ENCODE results near the gene DENND5B. TPM values are rescaled to one million over a fixed set of nuclear protein-coding genes. Genes with fewer than 3 reads are reported as not detected.

The DENND5B gene
- total RNA-seq, 1 experiment from 2014 or later = 34.9 TPM

DNA sequence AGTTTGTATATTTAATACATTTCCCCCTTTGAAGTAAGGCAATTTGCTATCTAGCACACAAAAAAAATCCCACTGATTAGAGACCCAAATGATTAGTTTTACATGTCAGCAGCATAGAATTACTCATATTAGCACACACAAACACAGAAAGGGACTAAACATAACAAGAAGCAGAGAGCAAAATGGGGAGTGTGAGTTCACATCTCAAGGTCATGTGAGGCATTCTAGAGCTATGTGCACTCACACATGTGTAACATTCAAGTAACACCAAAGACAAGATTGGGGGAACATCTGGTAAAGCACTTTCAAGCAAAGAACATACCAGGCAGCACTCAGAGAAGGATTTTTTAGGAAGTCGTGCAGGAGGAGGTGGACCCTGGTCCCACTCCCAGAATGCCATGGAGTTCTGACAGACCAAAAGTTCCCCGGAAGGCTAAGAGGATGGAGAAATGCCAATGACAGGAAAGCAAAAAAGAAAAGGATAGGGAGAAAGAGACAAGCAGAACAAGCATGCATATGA lies 159.2 kb downstream of the DENND5B start:
- no peaks in the 10 kb centered on the region for H3K4me1 Mint-ChIP-seq (ENCODE audit: low read depth, unreplicated experiment)
- Histone ChIP-seq H3K36me3 (ENCODE audit: control insufficient read depth, insufficient read depth, low read length) (no peaks in the 10 kb centered on the region), H3K4me1 (no peaks in the 10 kb centered on the region), H3K27me3 (replicated peaks; ENCODE audit: control insufficient read depth, insufficient read depth, low read length) (no peaks in the 10 kb centered on the region), H3K9me3 (no peaks in the 10 kb centered on the region), H3K4me3 (ENCODE audit: low read depth, low read length) (no peak overlapping the region)
- POLR2A ChIA-PET = no interaction called here
- TF ChIP-seq, protein P1, sequence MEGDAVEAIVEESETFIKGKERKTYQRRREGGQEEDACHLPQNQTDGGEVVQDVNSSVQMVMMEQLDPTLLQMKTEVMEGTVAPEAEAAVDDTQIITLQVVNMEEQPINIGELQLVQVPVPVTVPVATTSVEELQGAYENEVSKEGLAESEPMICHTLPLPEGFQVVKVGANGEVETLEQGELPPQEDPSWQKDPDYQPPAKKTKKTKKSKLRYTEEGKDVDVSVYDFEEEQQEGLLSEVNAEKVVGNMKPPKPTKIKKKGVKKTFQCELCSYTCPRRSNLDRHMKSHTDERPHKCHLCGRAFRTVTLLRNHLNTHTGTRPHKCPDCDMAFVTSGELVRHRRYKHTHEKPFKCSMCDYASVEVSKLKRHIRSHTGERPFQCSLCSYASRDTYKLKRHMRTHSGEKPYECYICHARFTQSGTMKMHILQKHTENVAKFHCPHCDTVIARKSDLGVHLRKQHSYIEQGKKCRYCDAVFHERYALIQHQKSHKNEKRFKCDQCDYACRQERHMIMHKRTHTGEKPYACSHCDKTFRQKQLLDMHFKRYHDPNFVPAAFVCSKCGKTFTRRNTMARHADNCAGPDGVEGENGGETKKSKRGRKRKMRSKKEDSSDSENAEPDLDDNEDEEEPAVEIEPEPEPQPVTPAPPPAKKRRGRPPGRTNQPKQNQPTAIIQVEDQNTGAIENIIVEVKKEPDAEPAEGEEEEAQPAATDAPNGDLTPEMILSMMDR (IDR thresholded peaks at IDR 0.05; ENCODE audit: insufficient read depth in 1 of 2, low read depth in 1 of 2, low read length in 1 of 2, severe bottlenecking in 1 of 2, unreplicated experiment in 1 of 2) = no peak
- H3K27me3 Mint-ChIP-seq (ENCODE audit: insufficient read depth, unreplicated experiment) = no peaks in the 10 kb centered on the region
- no TSS peak for BruUV-seq (replicated peaks)
- H3K27ac Mint-ChIP-seq (ENCODE audit: unreplicated experiment) = no peak overlapping the region
- H3K9me3 Mint-ChIP-seq (ENCODE audit: unreplicated experiment) = no peaks in the 10 kb centered on the region
- intact Hi-C loops (cut with micrococcal nuclease; ENCODE audit: unreplicated experiment) = no loop called here
- H3K36me3 Mint-ChIP-seq (ENCODE audit: insufficient read depth, unreplicated experiment) = no peaks in the 10 kb centered on the region
- no peak for DNase-seq
- CTCF ChIA-PET = no interaction called here
- H3K4me3 Mint-ChIP-seq (ENCODE audit: unreplicated experiment) = no peak overlapping the region

DNA sequence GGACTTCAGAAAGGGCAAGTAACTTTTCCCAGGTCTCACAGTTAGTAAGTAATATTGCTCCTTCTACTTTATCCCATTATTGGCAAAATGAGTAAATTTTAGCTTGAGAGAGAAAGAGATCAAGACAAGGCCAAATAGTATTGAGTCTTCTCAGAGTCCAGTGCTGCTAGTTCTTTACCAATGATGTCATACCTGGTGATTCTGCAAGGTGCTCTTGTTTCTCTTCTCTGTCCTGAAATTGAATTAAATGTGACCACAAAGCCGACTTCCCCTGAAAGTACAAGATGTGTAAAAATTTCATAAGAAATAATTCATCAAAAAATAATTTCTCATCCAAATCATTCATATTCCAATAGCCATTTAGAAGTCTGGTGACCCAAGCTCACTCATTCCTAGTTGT lies 167.5 kb downstream of the DENND5B start:
- TF ChIP-seq, protein P1 (IDR thresholded peaks at IDR 0.05; ENCODE audit: insufficient read depth in 1 of 2, low read depth in 1 of 2, low read length in 1 of 2, severe bottlenecking in 1 of 2, unreplicated experiment in 1 of 2) = no peak
- no peak overlapping the region for H3K27ac Mint-ChIP-seq (ENCODE audit: unreplicated experiment)
- H3K27me3 Mint-ChIP-seq (ENCODE audit: insufficient read depth, unreplicated experiment) = no peaks in the 10 kb centered on the region
- POLR2A ChIA-PET = no interaction called here
- DNase-seq = no peak
- Histone ChIP-seq H3K4me3 (ENCODE audit: low read depth, low read length) (no peak overlapping the region), H3K36me3 (ENCODE audit: control insufficient read depth, insufficient read depth, low read length) (no peaks in the 10 kb centered on the region), H3K9me3 (no peaks in the 10 kb centered on the region), H3K27me3 (replicated peaks; ENCODE audit: control insufficient read depth, insufficient read depth, low read length) (no peaks in the 10 kb centered on the region), H3K4me1 (no peaks in the 10 kb centered on the region)
- H3K36me3 Mint-ChIP-seq (ENCODE audit: insufficient read depth, unreplicated experiment) = no peaks in the 10 kb centered on the region
- BruUV-seq (replicated peaks) = no TSS peak
- H3K4me1 Mint-ChIP-seq (ENCODE audit: low read depth, unreplicated experiment) = no peaks in the 10 kb centered on the region
- CTCF ChIA-PET = no interaction called here
- intact Hi-C loops (cut with micrococcal nuclease; ENCODE audit: unreplicated experiment) = no loop called here
- no peaks in the 10 kb centered on the region for H3K9me3 Mint-ChIP-seq (ENCODE audit: unreplicated experiment)
- no peak overlapping the region for H3K4me3 Mint-ChIP-seq (ENCODE audit: unreplicated experiment)

DNA sequence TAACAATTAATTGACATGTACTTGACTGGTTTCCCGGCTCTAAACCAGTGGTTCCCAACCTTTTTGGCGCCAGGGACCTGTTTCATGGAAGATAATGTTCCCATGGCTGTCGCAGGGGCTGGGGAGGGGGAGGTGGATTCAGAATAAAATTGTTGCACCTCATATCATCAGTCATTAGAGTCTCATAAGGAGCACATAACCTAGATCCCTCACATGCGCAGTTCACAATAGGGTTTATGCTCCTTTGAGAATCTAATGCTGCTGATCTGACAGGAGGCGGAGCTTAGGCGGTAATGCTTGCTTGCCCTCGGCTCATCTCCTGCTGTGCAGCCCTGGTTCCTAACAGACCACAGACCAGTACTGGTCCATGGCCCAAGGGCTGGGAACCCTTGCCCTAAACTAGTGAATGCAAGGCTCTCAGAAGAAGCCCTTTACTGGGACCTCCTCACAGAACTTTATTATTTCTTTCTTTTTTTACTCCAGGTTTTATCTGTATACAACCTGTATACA lies 178.6 kb downstream of the DENND5B start:
- Mint-ChIP-seq H3K9me3 (ENCODE audit: unreplicated experiment) (no peaks in the 10 kb centered on the region), H3K4me1 (ENCODE audit: low read depth, unreplicated experiment) (no peaks in the 10 kb centered on the region), H3K27ac (ENCODE audit: unreplicated experiment) (no peak overlapping the region), H3K4me3 (ENCODE audit: unreplicated experiment) (no peak overlapping the region), H3K27me3 (ENCODE audit: insufficient read depth, unreplicated experiment) (no peaks in the 10 kb centered on the region), H3K36me3 (ENCODE audit: insufficient read depth, unreplicated experiment) (no peaks in the 10 kb centered on the region)
- H3K9me3 ChIP-seq = no peaks in the 10 kb centered on the region
- BruUV-seq (replicated peaks) = no TSS peak
- H3K36me3 ChIP-seq (ENCODE audit: control insufficient read depth, insufficient read depth, low read length) = peaks cover 2% of the 10 kb centered on the region; the same call in 1 of the 2 replicates
- no peak for DNase-seq
- no peak overlapping the region for H3K4me3 ChIP-seq (ENCODE audit: low read depth, low read length)
- CTCF ChIA-PET = no interaction called here
- intact Hi-C loops (cut with micrococcal nuclease; ENCODE audit: unreplicated experiment) = no loop called here
- no peaks in the 10 kb centered on the region for H3K4me1 ChIP-seq
- POLR2A ChIA-PET = no interaction called here
- H3K27me3 ChIP-seq (replicated peaks; ENCODE audit: control insufficient read depth, insufficient read depth, low read length) = no peaks in the 10 kb centered on the region
- TF ChIP-seq, protein P1 (IDR thresholded peaks at IDR 0.05; ENCODE audit: insufficient read depth in 1 of 2, low read depth in 1 of 2, low read length in 1 of 2, severe bottlenecking in 1 of 2, unreplicated experiment in 1 of 2) = no peak

All from Caco-2 (cell line).